Keratinocyte (primary cell): ENCODE data around the gene CHST13.

Experiments used
- CTCF ChIP-seq, 3 experiments: IDR thresholded peaks in 1 of 3; conservative IDR thresholded peaks in 1 of 3; optimal IDR thresholded peaks in 1 of 3; 2 replicates in 2 of 3; 3 replicates in 1 of 3; pipeline versions ENCODE3 to v1.5.1; 2011; ENCODE audit warnings: low read length in 3 of 3, mild to moderate bottlenecking in 3 of 3, moderate library complexity in 2 of 3, control low read depth in 1 of 3, inconsistent platforms in 1 of 3; ENCODE audit not compliant: insufficient read depth in 2 of 3; ENCODE audit errors: extremely low read depth in 1 of 3
- EZH2 ChIP-seq: IDR thresholded peaks from one replicate; pipeline ENCODE4 v1.6.1; 2012; ENCODE audit warnings: inconsistent platforms, mild to moderate bottlenecking, low read length, moderate library complexity

- TF ChIP-seq CTCF (optimal IDR thresholded peaks at IDR 0.05 in 1 of 3, IDR thresholded peaks at IDR 0.05 in 1 of 3, conservative IDR thresholded peaks at IDR 0.05 in 1 of 3; ENCODE audit: extremely low read depth in 1 of 3, insufficient read depth in 2 of 3, low read length in 3 of 3) (no peak), EZH2 (no peak)
Measured at GRCh38 chr3:126494204-126494969, 29.6 kb upstream of the CHST13 start.
